HG03064 (cell line): ENCODE results near the gene THSD4.
"Not testable (repeated sequence)": the region's sequence is repeated elsewhere in the genome, so short reads cannot be mapped to it uniquely, and the experiment has no call there.

Experiments
- ATAC-seq: cut with Tn5 transposase; IDR thresholded peaks from one replicate; pipeline ENCODE4 v1.9.1; 2021; ENCODE audit warnings: low read depth; ENCODE audit not compliant: unreplicated experiment

The THSD4 gene

DNA sequence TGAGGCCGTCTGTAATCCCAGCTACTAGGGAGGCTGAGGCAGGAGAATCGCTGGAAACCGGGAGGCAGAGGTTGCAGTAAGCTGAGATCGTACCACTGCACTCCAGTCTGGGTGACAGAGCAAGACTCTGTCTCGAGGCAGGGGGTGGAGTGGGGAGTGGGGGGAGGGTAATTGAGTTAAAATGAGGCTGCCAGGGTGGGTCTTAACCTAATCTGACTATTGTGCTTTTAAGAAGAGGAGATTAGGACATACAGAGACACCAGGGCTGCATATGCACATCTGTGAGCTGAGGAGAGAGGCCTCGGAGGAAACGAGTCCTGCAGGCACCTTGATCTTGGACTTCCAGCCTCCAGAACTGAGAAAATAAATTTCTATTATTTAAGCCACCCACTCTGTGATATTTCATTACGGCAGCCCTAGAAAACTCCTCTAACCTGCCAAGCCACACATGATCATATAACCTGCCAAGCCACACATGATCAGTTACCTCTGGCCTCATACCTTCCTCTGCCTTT is 197.0 kb downstream of the THSD4 start:
- no peak for ATAC-seq

DNA sequence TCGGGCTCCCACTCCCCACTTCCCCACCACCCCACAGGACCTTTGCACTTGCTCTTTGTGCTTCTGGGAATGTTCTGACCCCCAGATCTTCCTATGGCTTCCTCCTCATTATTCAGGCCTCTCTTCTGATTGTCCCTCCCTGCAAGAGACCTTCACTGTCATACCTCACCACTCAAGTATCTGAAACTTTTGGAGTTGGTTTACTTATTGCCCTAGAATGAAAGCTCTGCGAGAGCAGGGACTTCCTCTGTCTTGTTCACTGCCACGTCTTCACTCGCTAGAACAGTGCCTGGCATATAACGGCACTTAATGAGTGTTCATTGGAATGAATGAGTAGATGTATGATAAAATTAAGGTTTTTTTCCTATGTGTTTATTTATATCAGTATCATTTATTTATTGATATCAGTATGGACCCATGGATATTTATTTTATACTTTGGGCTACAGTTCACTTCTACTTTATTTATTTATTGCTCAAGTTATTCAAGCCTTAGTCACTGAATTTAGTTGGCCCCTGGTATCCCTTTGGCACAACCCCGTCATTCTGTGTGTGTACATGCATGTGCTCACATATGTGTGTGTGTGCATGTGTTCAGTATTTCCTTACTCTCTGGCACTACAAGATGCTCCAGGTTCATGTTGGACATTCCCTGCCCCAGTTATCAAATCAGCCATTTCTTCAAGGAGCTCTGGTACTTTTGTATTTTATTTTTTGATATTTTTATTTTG is 197.6 kb downstream of the THSD4 start:
- no peak for ATAC-seq

DNA sequence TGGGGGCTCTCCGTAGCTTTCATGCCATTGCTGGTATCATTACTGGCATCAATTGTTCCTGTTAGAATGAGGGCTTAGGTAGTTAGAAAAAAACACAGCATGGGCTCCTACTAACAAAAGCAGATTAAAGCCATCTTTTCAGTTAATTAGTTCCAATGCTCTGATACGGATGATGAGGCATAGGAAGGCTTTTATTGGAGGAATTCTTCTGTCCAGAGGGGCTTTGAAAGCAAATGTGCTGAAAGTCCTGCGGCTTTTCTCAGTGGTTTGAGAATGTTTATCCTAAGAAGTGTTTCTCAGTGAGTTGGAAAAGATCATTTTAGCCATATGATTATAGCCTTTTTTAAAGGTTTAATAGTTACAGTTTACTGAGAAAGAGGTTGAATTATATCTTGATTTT is 198.5 kb downstream of the THSD4 start:
- no peak for ATAC-seq

DNA sequence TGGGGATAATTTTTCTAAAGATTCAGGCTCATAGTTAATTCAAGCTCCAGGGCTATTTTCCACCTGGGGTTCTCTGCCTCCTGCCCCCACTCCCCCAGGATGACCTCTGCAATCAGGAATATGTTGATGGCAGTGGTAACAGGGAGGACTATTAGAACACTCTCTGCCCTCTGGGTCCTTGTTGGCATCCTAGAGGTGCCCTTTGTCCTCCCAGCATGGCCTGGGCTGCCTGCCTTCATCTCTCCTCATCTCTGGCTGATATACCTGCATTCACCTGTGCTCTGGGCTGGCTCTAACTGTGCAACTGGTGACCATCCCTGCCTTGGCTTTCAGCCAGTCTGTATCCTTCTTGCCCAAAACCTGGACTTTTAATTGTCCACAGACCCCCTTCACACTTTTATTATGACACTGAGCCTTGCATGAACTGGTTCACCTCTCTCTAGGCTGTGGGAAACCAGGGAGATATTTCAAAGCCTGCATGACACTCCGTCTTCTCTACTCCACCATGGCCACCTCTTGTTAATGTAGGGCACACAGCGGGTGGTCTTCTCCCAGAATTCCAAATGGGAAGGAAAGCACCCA is 199.8 kb downstream of the THSD4 start:
- ATAC-seq, result no peak

DNA sequence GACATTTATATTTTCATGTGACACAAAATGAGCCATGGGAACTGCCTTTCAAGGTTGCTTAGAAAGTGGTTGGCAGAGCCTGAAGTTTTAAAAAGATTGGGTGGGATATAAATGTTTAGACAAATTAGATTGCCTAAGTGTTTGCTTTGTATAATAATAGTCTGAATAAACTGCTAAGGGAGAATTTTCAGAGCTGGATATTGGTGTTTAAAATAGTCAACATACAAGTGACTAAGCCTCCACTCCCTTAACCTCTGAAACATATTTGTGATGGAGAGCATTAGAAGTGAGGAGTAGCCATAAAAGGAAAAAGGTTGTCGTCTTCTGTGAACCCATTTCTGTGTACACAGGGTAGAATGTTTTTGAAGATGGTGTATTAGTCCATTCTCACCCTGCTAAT is 201.6 kb downstream of the THSD4 start:
- ATAC-seq, result no peak

DNA sequence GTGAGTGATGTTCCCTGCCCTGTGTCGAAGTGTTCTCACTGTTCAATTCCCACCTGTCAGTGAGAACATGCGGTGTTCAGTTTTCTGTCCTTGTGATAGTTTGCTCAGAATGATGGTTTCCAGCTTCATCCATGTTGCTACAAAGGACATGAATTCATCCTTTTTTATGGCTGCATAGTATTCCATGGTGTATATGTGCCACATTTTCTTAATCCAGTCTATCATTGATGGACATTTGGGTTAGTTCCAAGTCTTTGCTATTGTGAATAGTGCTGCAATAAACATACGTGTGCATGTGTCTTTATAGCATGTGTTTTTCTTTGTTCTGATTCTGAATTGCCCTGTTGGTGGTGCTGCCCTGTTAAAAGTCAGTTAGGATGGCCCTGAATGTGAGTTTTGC is 204.2 kb downstream of the THSD4 start:
- ATAC-seq, result not testable (repeated sequence)

DNA sequence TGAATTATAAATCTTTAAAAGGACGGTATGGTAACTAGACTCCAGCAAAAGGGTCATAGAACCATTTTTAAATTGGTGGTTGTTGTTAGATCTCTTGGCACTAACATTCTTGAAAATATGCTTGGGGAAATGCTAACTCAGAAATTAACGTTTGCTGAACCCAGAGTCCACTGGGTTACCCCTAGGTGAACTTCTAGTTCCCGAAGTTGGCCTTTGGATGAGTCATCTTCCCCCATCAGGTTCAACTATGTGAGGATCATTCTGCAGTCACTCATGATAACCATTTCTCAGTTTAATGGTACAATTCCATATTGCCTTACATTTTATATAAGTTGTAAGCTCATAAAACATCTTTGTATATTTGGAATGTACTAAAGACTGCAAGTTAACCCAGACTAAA is 204.7 kb downstream of the THSD4 start:
- ATAC-seq, result no peak

DNA sequence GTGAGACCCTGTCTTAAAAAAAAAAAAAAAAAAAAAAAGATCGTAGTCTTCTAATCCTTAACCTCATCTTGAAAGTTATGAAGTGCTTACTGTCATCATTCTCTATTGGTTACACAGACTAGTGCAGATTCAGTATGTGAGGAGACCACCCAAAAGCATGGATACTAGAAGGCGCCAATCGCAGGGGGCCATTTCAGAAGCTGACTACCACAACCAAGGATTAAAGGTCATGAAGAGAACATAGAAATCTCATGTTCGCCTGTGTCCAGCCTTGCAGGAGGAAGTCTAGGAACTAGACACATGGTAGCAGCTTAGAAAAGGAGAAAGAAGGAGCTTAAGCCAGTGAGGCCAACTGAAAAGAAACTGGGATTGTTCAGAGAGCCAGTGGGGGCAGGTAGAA is 207.8 kb downstream of the THSD4 start:
- ATAC-seq, result no peak

DNA sequence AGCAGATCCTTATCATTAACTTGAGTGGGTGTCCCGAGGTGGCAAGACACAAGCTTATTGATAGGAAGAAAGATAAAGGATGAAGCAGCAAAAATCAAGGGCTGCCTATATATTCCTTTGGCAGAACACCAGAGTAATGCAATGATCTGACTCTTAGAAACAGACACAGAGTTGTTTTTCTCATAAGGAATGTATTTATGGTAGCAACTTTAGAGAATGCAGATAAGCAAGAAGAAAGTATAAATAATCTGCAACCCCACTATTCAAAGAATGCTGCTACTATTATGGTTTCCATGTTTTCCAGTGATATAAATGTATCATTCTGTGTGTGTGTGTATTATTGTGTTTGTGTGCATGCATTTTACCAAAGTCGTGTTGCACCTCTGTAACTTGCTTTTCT is 208.3 kb downstream of the THSD4 start:
- ATAC-seq, result no peak

DNA sequence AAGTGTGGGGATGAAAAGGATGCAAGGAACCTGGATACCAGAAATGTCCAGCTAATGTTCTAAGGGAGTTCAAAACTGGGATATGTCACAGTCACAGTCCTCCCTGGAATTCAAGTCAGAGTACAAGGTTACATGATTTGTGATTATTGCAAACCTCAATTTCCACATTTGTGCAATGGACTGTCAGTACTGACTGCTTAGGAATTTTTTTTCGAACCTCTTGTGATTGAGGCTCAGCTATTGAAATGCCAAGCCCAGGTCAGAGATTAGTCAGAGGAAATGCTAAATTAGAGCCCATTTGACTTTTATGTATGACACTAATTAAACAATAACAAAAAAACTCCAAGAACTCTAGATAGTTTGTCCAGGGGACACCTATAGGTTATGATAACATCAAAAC is 210.2 kb downstream of the THSD4 start:
- no peak for ATAC-seq

DNA sequence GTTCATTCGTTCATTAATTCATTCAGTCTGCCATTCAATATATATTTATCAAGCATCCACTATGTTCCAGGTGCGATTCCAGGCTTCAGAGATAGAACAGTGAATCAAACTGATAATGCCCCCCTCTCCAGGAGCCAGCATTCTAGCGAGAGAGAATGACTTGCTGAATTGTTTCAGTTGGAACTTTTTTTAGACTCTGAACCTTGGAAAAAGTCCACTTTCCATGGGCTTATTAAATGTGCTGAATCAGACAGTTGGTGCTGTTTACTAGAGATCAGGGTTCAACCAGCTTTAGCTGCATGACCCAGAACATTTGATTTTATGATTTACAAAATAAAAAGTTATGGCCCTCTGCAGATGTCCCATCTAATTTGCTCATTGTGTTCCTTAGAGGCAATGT is 213.2 kb downstream of the THSD4 start:
- ATAC-seq, result no peak

DNA sequence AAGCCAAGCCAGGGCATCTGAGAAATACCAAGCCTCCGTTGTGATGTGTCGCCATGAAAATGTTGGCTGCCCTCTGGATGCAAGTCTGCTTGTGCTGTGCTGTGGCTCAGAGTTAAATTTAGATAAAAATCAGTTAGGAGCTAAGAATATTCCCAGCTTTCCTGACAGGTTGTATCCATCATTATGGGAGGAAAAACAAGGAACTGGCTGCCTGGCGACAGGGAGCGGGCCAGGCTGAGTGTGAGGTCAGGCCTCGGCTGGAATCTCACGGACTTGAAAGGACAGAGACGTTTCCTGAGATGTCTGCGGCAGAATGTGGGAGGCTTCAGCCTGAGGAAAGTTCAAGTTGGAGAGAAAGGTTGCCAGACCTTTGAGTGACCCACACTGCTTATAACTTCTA is 213.8 kb downstream of the THSD4 start:
- no peak for ATAC-seq

DNA sequence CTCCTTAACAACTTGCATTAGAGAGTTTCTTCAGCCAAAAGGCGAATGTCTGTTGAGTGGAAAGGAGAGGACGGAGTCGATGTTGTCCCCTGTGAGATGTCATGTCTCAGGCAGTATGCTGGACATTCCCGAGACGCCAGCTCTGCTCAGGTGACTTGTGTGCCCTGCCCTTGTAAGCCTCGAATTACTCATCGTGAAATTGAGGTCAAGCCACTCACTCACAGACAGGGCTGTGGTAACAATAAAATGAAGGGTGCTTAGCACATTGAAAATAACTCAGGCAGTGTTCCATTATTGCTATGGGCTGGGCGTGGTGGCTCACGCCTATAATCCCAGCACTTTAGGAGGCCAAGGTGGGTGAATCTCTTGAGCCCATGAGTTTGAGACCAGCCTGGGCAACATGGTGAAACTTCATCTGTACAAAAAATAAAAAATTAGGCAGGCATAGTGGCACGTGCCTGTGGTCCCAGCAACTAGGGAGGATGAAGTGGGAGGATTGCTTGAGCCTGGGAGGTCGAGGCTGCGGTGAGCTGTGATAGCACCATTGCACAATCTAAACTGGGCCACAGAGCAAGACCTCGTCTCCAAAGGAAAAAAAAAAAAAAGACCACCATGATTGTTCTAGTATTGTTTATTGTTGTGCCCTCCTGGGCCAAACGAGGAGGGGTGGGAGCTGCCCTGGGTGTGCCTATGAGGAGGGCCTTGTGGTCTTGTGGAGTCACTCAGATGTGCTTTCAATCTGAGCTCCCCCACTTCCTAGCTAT is 214.4 kb downstream of the THSD4 start:
- no peak for ATAC-seq

DNA sequence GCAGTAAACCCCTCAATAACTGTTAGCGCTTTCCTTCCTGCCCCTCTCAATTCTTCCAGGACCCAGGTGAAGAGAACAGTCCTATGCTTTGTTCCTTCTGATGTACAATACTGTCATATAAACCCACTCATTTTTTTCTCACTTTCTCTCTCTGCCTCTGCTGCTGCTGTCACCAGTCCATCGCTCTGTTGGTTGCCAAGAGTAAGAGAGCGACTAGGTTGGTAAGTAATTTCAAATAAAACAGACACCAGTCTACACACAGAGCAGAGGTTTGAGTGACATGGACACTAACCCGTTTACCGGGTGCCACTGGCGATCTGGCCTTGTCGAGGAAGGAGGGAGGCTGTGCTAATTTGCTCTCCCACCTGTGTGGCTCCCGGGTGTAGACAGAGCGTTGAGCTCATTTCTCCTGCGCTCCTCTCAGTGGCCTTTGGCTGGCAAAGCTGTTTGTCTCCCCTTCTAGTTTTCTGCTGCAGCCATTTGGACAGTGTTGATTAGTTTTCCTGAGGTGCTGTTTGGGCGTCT is 215.4 kb downstream of the THSD4 start:
- no peak for ATAC-seq

DNA sequence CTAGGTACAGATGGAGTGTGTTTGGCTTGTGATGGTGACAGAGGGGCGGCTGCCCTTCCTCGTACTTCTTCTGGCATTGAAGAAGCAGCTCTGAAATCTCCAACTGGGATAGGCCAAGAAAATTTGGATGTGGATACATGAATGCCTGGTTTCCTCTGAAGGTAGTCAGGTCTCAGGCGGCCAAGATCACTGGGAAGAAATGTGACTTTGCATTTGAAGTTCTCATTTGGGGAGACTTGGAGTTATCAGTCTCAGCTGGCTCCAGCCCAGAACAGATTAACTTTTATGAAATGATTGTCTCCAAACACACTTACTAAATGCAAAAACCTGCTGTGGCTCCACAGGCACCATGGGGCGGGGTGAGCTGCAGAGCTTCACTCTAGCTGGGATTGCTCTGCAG is 215.9 kb downstream of the THSD4 start:
- ATAC-seq, result no peak

DNA sequence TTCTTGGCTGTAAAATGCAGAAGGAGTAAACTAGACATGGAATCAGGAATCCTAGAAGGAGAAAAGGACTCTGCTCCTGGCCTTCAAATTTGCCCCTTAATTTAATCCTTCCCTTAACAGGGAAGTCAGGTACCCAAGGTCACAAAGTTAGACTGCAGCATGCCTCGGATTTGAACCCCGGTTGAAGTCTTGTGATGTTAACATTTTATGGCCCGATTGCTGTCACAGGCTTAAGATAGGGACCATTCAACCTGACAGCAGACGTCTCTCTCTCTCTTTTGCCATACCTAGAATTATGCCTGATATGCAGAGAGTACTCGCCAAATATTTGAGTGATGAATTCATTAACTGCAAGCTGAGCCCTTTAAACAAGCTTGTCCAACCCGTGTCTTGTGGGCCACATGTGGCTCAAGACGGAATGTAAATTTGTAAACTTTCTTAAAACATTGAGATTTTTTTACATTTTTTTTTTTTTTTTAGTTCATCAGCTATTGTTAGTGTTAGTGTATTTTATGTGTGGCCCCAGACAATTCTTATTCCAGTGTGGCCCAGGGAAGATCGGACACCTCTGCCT is 217.2 kb downstream of the THSD4 start:
- ATAC-seq, result no peak

DNA sequence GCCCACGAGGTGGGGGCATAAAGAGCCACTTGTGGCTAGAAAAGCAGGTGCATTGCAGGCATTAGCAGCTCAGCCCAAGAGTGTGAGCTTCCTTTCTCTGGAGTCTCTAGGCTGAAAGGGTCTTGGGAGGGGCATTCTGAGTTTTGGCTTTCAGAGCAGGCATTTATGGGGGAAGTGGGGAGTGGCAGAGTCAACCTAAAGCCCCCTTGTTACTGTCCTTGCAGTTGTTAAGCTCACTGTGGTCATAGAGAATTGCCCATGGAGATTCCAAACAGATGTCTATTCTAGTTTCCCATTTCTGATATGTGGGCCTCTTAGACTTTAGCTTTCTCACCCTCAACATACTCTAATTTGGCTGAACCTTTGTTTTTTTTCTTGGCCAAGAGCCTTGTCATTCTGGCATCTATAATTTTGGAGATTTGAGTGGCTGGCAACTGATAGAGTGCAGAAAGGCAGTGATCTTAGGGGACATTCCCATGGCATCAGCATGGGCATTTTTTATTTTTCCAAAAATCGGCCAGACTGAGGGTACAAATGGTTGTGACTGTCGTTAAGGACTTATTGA is 217.9 kb downstream of the THSD4 start:
- ATAC-seq, result no peak

DNA sequence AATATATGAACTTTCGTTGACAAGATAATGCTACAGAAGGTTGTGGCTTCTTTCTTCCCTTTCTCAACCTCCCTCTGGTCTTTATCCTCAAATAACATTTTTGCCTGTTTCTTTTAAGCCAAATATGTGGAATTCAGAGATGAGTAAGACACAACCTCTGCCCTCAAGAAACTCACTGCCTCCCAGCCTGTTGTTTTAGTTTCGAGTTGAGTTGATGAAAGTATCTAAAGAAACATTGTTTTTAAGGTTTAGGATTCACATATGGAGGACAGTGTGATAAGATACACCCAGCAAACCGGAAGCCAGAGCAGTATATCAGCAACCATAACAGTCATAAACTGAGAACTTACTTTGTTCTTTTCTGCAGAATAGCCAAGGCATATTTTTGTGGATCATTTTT is 218.6 kb downstream of the THSD4 start:
- ATAC-seq, result no peak

DNA sequence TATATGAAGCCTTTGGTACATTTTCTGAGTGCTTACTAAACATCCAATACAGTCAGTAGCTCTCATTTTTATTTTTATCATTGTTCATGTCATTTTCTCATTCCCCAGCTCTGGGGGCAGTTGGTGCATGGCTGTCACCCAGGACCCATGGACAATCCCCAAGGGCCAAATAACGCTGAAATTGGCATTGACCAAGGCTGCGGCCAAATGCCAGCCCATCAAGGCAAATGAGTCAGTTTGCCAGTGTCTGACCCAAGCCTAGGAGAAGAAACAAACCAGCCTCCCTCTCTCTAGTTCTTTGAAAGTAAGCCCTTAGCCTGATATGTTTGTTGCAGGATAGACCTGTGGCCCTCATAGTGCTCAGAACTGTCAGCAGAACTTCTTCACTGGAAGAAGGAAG is 219.2 kb downstream of the THSD4 start:
- no peak for ATAC-seq

DNA sequence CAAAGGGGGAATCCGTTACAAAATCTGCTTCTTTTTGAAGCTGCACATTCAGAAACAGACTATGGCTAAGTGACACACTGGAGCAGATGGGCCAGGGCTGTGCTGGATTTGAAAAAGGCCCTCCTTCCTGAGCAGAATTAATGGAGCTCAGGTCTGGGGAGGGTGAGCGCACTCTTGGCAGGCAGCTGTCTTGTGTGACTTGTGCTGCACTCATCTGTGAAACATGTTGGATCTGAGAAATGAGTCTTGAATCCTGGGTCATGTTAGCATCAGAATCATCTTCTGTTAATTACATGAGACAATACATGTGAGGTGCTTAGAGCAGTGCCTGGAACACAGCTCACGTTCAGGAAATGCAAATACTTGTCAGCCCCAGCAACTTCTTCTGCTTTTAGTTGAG is 219.6 kb downstream of the THSD4 start:
- no peak for ATAC-seq

DNA sequence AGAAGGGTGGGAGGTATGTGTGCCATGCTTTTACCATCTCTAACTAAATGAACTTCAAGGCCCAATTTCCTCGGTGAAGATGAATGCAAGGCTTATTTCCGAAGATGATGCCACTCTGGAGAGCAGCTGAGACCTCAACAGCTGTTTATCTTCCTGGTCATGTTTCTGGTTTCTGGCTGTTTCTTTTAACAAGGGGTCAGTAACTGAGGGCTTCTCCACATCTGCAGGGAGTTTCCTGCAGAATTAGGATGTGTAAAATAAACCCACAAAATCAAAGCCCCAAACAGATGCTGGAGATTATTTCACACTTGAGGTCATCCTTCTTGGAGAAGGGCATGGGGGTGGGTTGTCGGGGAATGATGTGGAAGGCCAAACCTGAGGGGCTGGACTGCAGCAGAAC is 220.3 kb downstream of the THSD4 start:
- ATAC-seq, result no peak
